Upper lobe of right lung (tissue), 1 donor: ENCODE results near the gene GRIK3. TPM values are rescaled to one million over a fixed set of nuclear protein-coding genes. Genes with fewer than 3 reads are reported as not detected.

Experiments used
- ATAC-seq: fragments of 200-7000 bp; cut with Tn5 transposase; one replicate; pipeline ENCODE4 v1.9.1; 2020; ENCODE audit warnings: mild to moderate bottlenecking, moderate library complexity
- DNase-seq: peaks from one replicate; pipeline ENCODE4 v3.0.0-alpha.2; 2020
- H3K27ac ChIP-seq: fragments of 200-600 bp; one replicate; pipeline ENCODE4 v1.8.0; 2022
- H3K27me3 ChIP-seq: fragments of 200-600 bp; one replicate; pipeline ENCODE4 v1.8.0; 2022; ENCODE audit warnings: mild to moderate bottlenecking
- H3K36me3 ChIP-seq: fragments of 200-600 bp; one replicate; pipeline ENCODE4 v1.8.0; 2022
- H3K4me1 ChIP-seq: fragments of 200-600 bp; one replicate; pipeline ENCODE4 v1.8.0; 2022
- H3K4me3 ChIP-seq: fragments of 200-600 bp; one replicate; pipeline ENCODE4 v1.8.0; 2022; ENCODE audit warnings: mild to moderate bottlenecking
- H3K9me3 ChIP-seq: fragments of 200-600 bp; one replicate; pipeline ENCODE4 v1.8.0; 2022
- CTCF ChIP-seq: fragments of 200-600 bp; IDR thresholded peaks from one replicate; pipeline ENCODE4 v1.8.0; 2022; ENCODE audit warnings: antibody characterized with exemption
- intact Hi-C: fragments of 100-400 bp; cut with DNase I; formaldehyde crosslinking; loops from one replicate; pipeline ENCODE4 v1.11.0; 2022
- total RNA-seq: library from RNA; stranded (reverse); fragmentation: NEBNext Ultra II Directional; extraction: Animal tissue kit (Norgen Biotek cat#: 25700); gene quantifications from one replicate; pipeline ENCODE4 v1.2.1, GENCODE V29; 2021
- donor health status: DM: no; HTN: yes; CAD: no; lungs with severe emphysema.

The GRIK3 gene
- total RNA-seq, 1 donor from 2014 or later, result not detected

GRCh38 chr1:36941316-36941978 is 92.9 kb downstream of the GRIK3 start:
- TF ChIP-seq CTCF, result no peak
- ATAC-seq (no peak), DNase-seq (no peak)
- no peaks in the 10 kb centered on the region for H3K4me1 ChIP-seq
- H3K4me3 ChIP-seq, result no peak overlapping the region
- peaks cover 13% of the 10 kb centered on the region for H3K27me3 ChIP-seq
- H3K27ac ChIP-seq, result no peak overlapping the region
- no peaks in the 10 kb centered on the region for H3K9me3 ChIP-seq
- intact Hi-C loops, result no loop called here
- H3K36me3 ChIP-seq, result no peaks in the 10 kb centered on the region

- Histone ChIP-seq H3K27me3 (peaks cover 26% of the 10 kb centered on the region), H3K27ac (no peak overlapping the region), H3K4me3 (no peak overlapping the region), H3K9me3 (no peaks in the 10 kb centered on the region), H3K4me1 (no peaks in the 10 kb centered on the region), H3K36me3 (no peaks in the 10 kb centered on the region)
- no peak for TF ChIP-seq CTCF
- ATAC-seq (no peak), DNase-seq (no peak)
- intact Hi-C loops, result no loop called here
These were observed 95.5 kb downstream of the GRIK3 start for GRCh38 chr1:36938819-36939218.

- no peak overlapping the region for H3K4me3 ChIP-seq
- no peak for ATAC-seq
- intact Hi-C loops, result no loop called here
These were observed 96.9 kb downstream of the GRIK3 start for GRCh38 chr1:36937371-36937770.

GRCh38 chr1:36934061-36934460 is 100.3 kb downstream of the GRIK3 start:
- no peaks in the 10 kb centered on the region for H3K36me3 ChIP-seq
- H3K27ac ChIP-seq, result no peak overlapping the region
- DNase-seq, result no peak
- no peaks in the 10 kb centered on the region for H3K9me3 ChIP-seq
- H3K4me3 ChIP-seq, result no peak overlapping the region
- peaks cover 39% of the 10 kb centered on the region for H3K27me3 ChIP-seq
- ATAC-seq, result peak; percentile 10
- no peak for TF ChIP-seq CTCF
- H3K4me1 ChIP-seq, result no peaks in the 10 kb centered on the region
- intact Hi-C loops, result no loop called here

More at GRCh38 chr1:36937371-36937770, 96.9 kb downstream of the GRIK3 start:
- no peak for DNase-seq
- Histone ChIP-seq H3K9me3 (no peaks in the 10 kb centered on the region), H3K4me1 (no peaks in the 10 kb centered on the region), H3K36me3 (no peaks in the 10 kb centered on the region), H3K27ac (no peak overlapping the region), H3K27me3 (peaks cover 34% of the 10 kb centered on the region)
- TF ChIP-seq CTCF, result no peak

GRCh38 chr1:36927826-36928225 is 106.5 kb downstream of the GRIK3 start:
- peak; percentile 39 for DNase-seq

More at GRCh38 chr1:36927826-36928225, 106.5 kb downstream of the GRIK3 start:
- Histone ChIP-seq H3K36me3 (no peaks in the 10 kb centered on the region), H3K4me1 (no peaks in the 10 kb centered on the region), H3K9me3 (no peaks in the 10 kb centered on the region), H3K4me3 (no peak overlapping the region), H3K27ac (no peak overlapping the region), H3K27me3 (peaks cover 9% of the 10 kb centered on the region)
- no peak for ATAC-seq
- no peak for TF ChIP-seq CTCF
- intact Hi-C loops, result no loop called here
